CD14-positive monocyte (primary cell): Measurements from ENCODE around the gene GAS7. TPM values are rescaled to one million over a fixed set of nuclear protein-coding genes. Genes with fewer than 3 reads are reported as not detected.
A peak's percentile ranks its signal among the peaks of the same experiment; 100 is the strongest.

Experiments used
- DNase-seq, 3 donors: peaks; one replicate each; pipeline ENCODE4 v3.0.0-alpha.2; 2011 to 2022
- H2AFZ ChIP-seq: 2 replicates; pipeline ENCODE4 v1.6.0; 2012; ENCODE audit warnings: mild to moderate bottlenecking, low read depth, low read length, inconsistent platforms; ENCODE audit not compliant: insufficient read depth, poor library complexity, severe bottlenecking
- H3K27ac ChIP-seq, 2 donors: 1 replicate in 1 of 2; 2 replicates in 1 of 2; pipeline ENCODE4 v1.5.1; 2012 to 2013; ENCODE audit warnings: low read length in 2 of 2, control low read depth in 1 of 2, inconsistent platforms in 1 of 2, low read depth in 1 of 2, mild to moderate bottlenecking in 1 of 2
- H3K27me3 ChIP-seq, 2 donors: one replicate each; pipeline versions ENCODE4 v1.6.0 to v1.6.1; 2011 to 2013; ENCODE audit warnings: low read length in 2 of 2; ENCODE audit not compliant: control insufficient read depth in 2 of 2, insufficient read depth in 2 of 2
- H3K36me3 ChIP-seq, 2 donors: replicated peaks in 1 of 2; 1 replicate in 1 of 2; 2 replicates in 1 of 2; pipeline versions ENCODE4 v1.5.1 to v1.6.1; 2012 to 2013; ENCODE audit warnings: low read length in 2 of 2, control low read depth in 1 of 2, inconsistent platforms in 1 of 2, mild to moderate bottlenecking in 1 of 2; ENCODE audit not compliant: insufficient read depth in 2 of 2, control insufficient read depth in 1 of 2
- H3K4me1 ChIP-seq, 2 donors: 1 replicate in 1 of 2; 2 replicates in 1 of 2; pipeline versions ENCODE4 v1.5.1 to v1.6.1; 2012 to 2013; ENCODE audit warnings: low read length in 2 of 2, control low read depth in 1 of 2, inconsistent platforms in 1 of 2, mild to moderate bottlenecking in 1 of 2, moderate library complexity in 1 of 2; ENCODE audit not compliant: insufficient read depth in 2 of 2, control insufficient read depth in 1 of 2
- H3K4me2 ChIP-seq: replicated peaks from 2 replicates; pipeline ENCODE3; 2012; ENCODE audit warnings: low read length, moderate library complexity, mild to moderate bottlenecking; ENCODE audit not compliant: poor library complexity, severe bottlenecking; ENCODE audit errors: extremely low read depth
- H3K4me3 ChIP-seq, 3 experiments: fragments of 200-600 bp in 1 of 3; sonication (generic) in 1 of 3; replicated peaks in 1 of 3; 1 replicate in 2 of 3; 2 replicates in 1 of 3; pipeline ENCODE4 v1.5.1; 2011 to 2013; ENCODE audit warnings: low read length in 3 of 3, mild to moderate bottlenecking in 3 of 3, control low read depth in 2 of 3, low read depth in 2 of 3, inconsistent platforms in 1 of 3, moderate library complexity in 1 of 3
- H3K79me2 ChIP-seq: 2 replicates; pipeline ENCODE4 v1.6.0; 2012; ENCODE audit warnings: mild to moderate bottlenecking, control low read depth, inconsistent platforms, low read length, moderate library complexity; ENCODE audit not compliant: insufficient read depth
- H3K9ac ChIP-seq: 2 replicates; pipeline ENCODE4 v1.6.0; 2017; ENCODE audit warnings: low read length, mild to moderate bottlenecking; ENCODE audit not compliant: insufficient read depth, poor library complexity, severe bottlenecking
- H3K9me3 ChIP-seq, 2 donors: replicated peaks in 1 of 2; 1 replicate in 1 of 2; 2 replicates in 1 of 2; pipeline versions ENCODE4 v1.5.1 to v1.6.1; 2012 to 2013; ENCODE audit warnings: low read length in 2 of 2, control low read depth in 1 of 2; ENCODE audit not compliant: control insufficient read depth in 1 of 2, insufficient read depth in 1 of 2
- H4K20me1 ChIP-seq: 2 replicates; pipeline ENCODE4 v1.6.0; 2012; ENCODE audit warnings: mild to moderate bottlenecking, low read length, control low read depth, moderate library complexity; ENCODE audit not compliant: insufficient read depth
- H3K27ac Mint-ChIP-seq, 7 donors: one replicate each; pipeline ENCODE4 v1.8.0; 2020; ENCODE audit warnings: mild to moderate bottlenecking in 7 of 7, mixed read lengths in 7 of 7, moderate library complexity in 6 of 7, inconsistent platforms in 2 of 7
- H3K27me3 Mint-ChIP-seq, 3 donors: one replicate each; pipeline ENCODE4 v1.8.0; 2021 to 2022; ENCODE audit warnings: low read depth in 3 of 3, mild to moderate bottlenecking in 3 of 3, mixed read lengths in 3 of 3, moderate library complexity in 3 of 3, inconsistent platforms in 1 of 3
- H3K36me3 Mint-ChIP-seq, 2 donors: one replicate each; pipeline ENCODE4 v1.8.0; 2020; ENCODE audit warnings: mixed read lengths in 2 of 2, inconsistent platforms in 1 of 2, mild to moderate bottlenecking in 1 of 2
- H3K4me1 Mint-ChIP-seq: one replicate; pipeline ENCODE4 v1.8.0; 2020; ENCODE audit warnings: mild to moderate bottlenecking, mixed read lengths
- H3K4me3 Mint-ChIP-seq, 2 donors: one replicate each; pipeline ENCODE4 v1.8.0; 2020; ENCODE audit warnings: mild to moderate bottlenecking in 2 of 2, mixed read lengths in 2 of 2, moderate library complexity in 1 of 2
- H3K9me3 Mint-ChIP-seq, 7 donors: one replicate each; pipeline ENCODE4 v1.8.0; 2020 to 2022; ENCODE audit warnings: mixed read lengths in 7 of 7, mild to moderate bottlenecking in 6 of 7, moderate library complexity in 6 of 7, inconsistent platforms in 2 of 7
- WGBS: methylation state at CpG from one replicate; pipeline ENCODE4 v1.1.5; 2013; ENCODE audit warnings: missing lambda C conversion rate; ENCODE audit not compliant: insufficient coverage; 5-methylcytosine and 5-hydroxymethylcytosine counted together
- intact Hi-C, 2 donors: fragments of 100-400 bp; cut with micrococcal nuclease; formaldehyde crosslinking; loops; one replicate each; pipeline versions ENCODE4 v1.15.0 to v1.15.1; 2023
- polyA plus RNA-seq, 3 donors: library from polyadenylated mRNA; depleted of rRNA in 1 of 3; unstranded in 2 of 3; stranded (reverse) in 1 of 3; fragments of 300-500 nt in 2 of 3; fragments of >200 nt in 1 of 3; fragmentation: Illumina TruSeq in 2 of 3; gene quantifications; 1 replicate in 2 of 3; 2 replicates in 1 of 3; pipeline ENCODE4 v1.2.3, GENCODE V29; 2012 to 2021
- TF ChIP-seq, protein P1 (sequence below): fragments of 200-600 bp; IDR thresholded peaks from one replicate; pipeline ENCODE4 v1.8.0; 2022; ENCODE audit warnings: antibody characterized with exemption, mild to moderate bottlenecking

GAS7 gene
- polyA plus RNA-seq, 3 donors = 53.1 to 91.9 (median 66.6) TPM

DNA sequence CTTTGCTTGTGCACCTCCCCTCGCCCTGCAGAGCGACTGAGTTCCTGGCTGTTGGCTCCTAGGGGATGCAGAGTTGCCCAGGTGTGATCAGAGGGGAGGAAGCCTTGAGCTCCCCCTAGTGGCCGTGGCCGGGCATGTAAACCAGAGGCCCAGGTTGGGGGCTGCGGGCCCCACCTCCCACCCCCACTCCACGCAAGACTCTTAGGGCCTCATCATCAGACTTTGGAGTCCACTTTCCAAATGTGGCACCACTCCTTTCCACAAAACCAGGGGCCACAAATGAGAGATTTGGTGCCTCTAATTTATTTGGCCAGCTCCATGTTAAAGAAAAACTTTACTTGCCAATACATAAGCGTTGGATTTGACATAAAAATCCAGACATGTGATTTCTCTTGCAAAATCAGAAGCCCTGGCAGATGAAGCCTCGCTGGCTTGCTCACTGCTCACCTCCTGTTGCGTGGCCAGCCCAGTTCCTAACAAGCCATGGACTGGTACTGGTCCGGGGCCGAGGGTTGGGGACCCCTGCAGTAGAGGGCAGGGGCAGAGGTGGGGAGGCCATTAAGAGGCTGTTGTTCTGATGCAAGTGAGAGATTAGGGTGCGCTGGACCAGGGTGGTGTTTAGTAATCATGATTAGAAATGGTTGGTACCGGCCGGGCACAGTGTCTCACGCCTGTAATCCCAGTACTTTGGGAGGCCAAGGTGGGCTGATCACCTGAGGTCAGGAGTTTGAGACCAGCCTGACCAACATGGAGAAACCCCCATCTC, 28.7 kb upstream of the GAS7 start:
- Mint-ChIP-seq H3K27me3 (peaks cover 2 to 3% (median 2%) of the 10 kb centered on the region in 3 donors), H3K27ac (no peak overlapping the region)
- peak; percentile 39 to 64 (median 56) for DNase-seq

DNA sequence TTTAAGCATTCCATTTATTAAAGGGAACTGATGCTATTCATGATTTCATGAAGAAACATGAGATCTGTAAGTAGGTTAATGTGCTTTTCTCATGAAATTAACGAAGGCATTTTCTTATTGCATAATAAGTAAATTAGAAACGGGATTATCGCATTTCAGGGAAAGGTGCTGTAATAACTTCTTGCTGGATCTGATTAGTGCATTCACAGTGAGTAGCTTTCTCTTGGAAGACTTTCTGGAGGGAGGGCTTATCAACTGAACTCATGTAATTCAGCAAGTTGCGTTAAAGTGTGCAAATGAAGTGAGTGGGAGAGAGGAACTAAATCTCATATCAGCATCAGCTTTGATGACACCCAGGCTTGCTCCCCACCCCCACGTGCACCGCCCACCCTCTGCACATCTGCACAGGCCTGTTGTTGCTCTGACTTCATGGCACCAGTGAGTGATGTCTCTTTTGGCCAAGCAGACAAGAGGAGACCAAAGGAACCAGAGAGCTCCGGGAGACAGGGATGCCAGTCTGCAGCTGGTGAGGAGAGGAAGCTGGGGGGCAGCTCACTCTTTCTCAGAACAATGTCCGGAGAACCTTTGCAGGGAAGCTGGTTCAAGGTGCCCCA, 26.3 kb upstream of the GAS7 start:
- Histone ChIP-seq H3K4me1 (peaks cover 0 to 7% of the 10 kb centered on the region in 2 donors), H3K4me3 (no peak overlapping the region), H3K79me2 (no peaks in the 10 kb centered on the region), H3K27me3 (no peaks in the 10 kb centered on the region), H2AFZ (no peak overlapping the region), H3K36me3 (no peaks in the 10 kb centered on the region), H3K9me3 (peaks cover 6 to 8% of the 10 kb centered on the region in 2 donors), H3K27ac (no peak overlapping the region), H3K4me2 (no peak overlapping the region), H4K20me1 (no peaks in the 10 kb centered on the region), H3K9ac (no peak overlapping the region)
- H3K9me3 Mint-ChIP-seq = peaks cover 6 to 12% (median 8%) of the 10 kb centered on the region in 7 donors
- TF ChIP-seq, protein P1, sequence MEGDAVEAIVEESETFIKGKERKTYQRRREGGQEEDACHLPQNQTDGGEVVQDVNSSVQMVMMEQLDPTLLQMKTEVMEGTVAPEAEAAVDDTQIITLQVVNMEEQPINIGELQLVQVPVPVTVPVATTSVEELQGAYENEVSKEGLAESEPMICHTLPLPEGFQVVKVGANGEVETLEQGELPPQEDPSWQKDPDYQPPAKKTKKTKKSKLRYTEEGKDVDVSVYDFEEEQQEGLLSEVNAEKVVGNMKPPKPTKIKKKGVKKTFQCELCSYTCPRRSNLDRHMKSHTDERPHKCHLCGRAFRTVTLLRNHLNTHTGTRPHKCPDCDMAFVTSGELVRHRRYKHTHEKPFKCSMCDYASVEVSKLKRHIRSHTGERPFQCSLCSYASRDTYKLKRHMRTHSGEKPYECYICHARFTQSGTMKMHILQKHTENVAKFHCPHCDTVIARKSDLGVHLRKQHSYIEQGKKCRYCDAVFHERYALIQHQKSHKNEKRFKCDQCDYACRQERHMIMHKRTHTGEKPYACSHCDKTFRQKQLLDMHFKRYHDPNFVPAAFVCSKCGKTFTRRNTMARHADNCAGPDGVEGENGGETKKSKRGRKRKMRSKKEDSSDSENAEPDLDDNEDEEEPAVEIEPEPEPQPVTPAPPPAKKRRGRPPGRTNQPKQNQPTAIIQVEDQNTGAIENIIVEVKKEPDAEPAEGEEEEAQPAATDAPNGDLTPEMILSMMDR = no peak
- 76% methylated on average over 5 of the region's 8 CpGs for WGBS
- H3K36me3 Mint-ChIP-seq = no peaks in the 10 kb centered on the region
- H3K4me3 Mint-ChIP-seq = no peak overlapping the region
- no peak overlapping the region for H3K27ac Mint-ChIP-seq
- intact Hi-C loops = loop anchor here (5.0 kb wide), 4 partner anchors 52 to 302 kb away; no protein-coding TSS in a partner anchor
- peaks cover 12% of the 10 kb centered on the region for H3K4me1 Mint-ChIP-seq
- no peak for DNase-seq
- H3K27me3 Mint-ChIP-seq = peaks cover 0 to 2% (median 1%) of the 10 kb centered on the region in 3 donors

More for the DNA sequence above, 28.7 kb upstream of the GAS7 start:
- H3K36me3 Mint-ChIP-seq = no peaks in the 10 kb centered on the region
- intact Hi-C loops = loop anchor here (5.0 kb wide), 4 partner anchors 55 to 305 kb away; no protein-coding TSS in a partner anchor
- no peaks in the 10 kb centered on the region for H3K27me3 ChIP-seq
- H3K4me3 Mint-ChIP-seq = no peak overlapping the region
- no peak overlapping the region for H3K4me3 ChIP-seq
- no peak overlapping the region for H3K27ac ChIP-seq
- H3K36me3 ChIP-seq = no peaks in the 10 kb centered on the region
- H4K20me1 ChIP-seq = no peaks in the 10 kb centered on the region
- H3K79me2 ChIP-seq = no peaks in the 10 kb centered on the region
- no peak overlapping the region for H2AFZ ChIP-seq
- no peak overlapping the region for H3K4me2 ChIP-seq
- 48% methylated on average over 7 of the region's 15 CpGs for WGBS
- peaks cover 12% of the 10 kb centered on the region for H3K4me1 Mint-ChIP-seq
- H3K9me3 Mint-ChIP-seq = peaks cover 4 to 16% (median 11%) of the 10 kb centered on the region in 7 donors
- peaks cover 0 to 7% of the 10 kb centered on the region in 2 donors for H3K4me1 ChIP-seq
- peaks cover 0 to 8% of the 10 kb centered on the region in 2 donors for H3K9me3 ChIP-seq
- TF ChIP-seq, protein P1 = peak; percentile 99
- no peak overlapping the region for H3K9ac ChIP-seq
